ENCODE measurements around the gene INPP5B.
"Not testable (repeated sequence)": the region's sequence is repeated elsewhere in the genome, so short reads cannot be mapped to it uniquely, and the experiment has no call there.

The INPP5B gene

GRCh38 chr1:37947364-37947763, 511 bp upstream of the INPP5B start:
- Histone ChIP-seq H3K9me3 (ENCODE audit: control insufficient read depth, insufficient read depth, low read length) (no peaks in the 10 kb centered on the region), H3K4me3 (ENCODE audit: low read depth, low read length) (no peak overlapping the region), H3K9ac (ENCODE audit: low read depth, low read length) (no peak overlapping the region), H3K36me3 (ENCODE audit: control insufficient read depth, insufficient read depth, low read length) (no peaks in the 10 kb centered on the region), H3K4me1 (ENCODE audit: control insufficient read depth, insufficient read depth, low read length) (peaks cover 4% of the 10 kb centered on the region; the same call in 1 of the 2 replicates), H3K27ac (ENCODE audit: low read depth, low read length) (no peak overlapping the region), H3K27me3 (ENCODE audit: control insufficient read depth, insufficient read depth, low read length) (no peaks in the 10 kb centered on the region)

DNA sequence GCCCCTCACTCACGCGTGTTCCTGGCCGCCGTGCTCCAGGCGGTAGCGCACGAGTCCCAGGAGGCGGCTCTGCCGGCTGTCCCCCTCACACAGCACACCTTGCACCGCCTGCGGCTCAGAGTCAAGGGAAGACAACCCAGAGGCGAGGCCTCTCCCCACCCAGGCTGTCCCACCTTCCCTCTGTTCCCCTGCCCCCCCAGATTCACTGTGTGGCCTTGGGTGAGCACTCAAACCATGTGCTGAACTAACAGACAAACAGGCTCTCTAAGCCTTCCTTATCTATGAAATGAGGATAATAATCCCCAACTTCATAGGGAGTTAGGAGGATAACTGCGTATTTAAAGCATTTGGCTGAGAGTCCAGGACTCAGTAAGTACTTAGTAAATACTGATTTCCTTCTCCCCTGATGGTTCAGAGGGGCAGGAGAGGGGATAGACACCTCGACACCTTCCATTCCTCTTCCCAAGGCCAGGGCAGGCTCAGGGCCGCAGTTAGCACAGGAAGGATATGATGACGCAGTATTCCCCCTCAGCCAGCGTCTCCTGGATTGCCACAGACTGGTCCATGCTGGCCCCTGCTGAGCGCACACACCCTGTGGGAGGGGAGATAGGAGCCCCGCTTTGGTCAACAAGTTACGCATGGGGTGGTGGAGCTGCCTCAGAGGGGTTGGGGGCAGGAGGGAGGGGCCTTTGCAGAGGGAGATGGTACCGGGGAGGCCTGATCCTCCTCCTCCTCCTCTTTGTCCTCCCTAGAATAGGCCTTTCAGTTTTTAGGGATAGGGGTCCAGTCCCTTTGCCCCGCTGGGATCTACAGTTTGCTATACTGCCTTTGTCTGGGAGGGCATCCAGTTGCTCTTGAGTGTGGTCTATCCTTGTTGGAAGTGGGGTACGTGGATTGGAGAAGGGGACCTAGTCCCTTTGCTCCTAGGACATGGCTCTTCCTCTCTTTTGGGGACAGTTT, 830 bp downstream of the INPP5B start:
- no peaks in the 10 kb centered on the region for H3K9me3 ChIP-seq (ENCODE audit: control insufficient read depth, insufficient read depth, low read length)
- H3K27ac ChIP-seq (ENCODE audit: low read depth, low read length), result peak overlapping the region; percentile 36
- peaks cover 4% of the 10 kb centered on the region; the same call in 1 of the 2 replicates for H3K4me1 ChIP-seq (ENCODE audit: control insufficient read depth, insufficient read depth, low read length)
- H3K36me3 ChIP-seq (ENCODE audit: control insufficient read depth, insufficient read depth, low read length), result no peaks in the 10 kb centered on the region
- H3K9ac ChIP-seq (ENCODE audit: low read depth, low read length), result peak overlapping the region; percentile 83
- H3K27me3 ChIP-seq (ENCODE audit: control insufficient read depth, insufficient read depth, low read length), result no peaks in the 10 kb centered on the region
- H3K4me3 ChIP-seq (ENCODE audit: low read depth, low read length), result peak overlapping the region; percentile 77

GRCh38 chr1:37945251-37945650, 1.6 kb downstream of the INPP5B start:
- Histone ChIP-seq H3K4me1 (ENCODE audit: control insufficient read depth, insufficient read depth, low read length) (peaks cover 4% of the 10 kb centered on the region; the same call in 1 of the 2 replicates), H3K27ac (ENCODE audit: low read depth, low read length) (no peak overlapping the region), H3K9ac (ENCODE audit: low read depth, low read length) (no peak overlapping the region), H3K27me3 (ENCODE audit: control insufficient read depth, insufficient read depth, low read length) (no peaks in the 10 kb centered on the region), H3K36me3 (ENCODE audit: control insufficient read depth, insufficient read depth, low read length) (no peaks in the 10 kb centered on the region), H3K9me3 (ENCODE audit: control insufficient read depth, insufficient read depth, low read length) (no peaks in the 10 kb centered on the region), H3K4me3 (ENCODE audit: low read depth, low read length) (no peak overlapping the region)

GRCh38 chr1:37944816-37945215, 2.0 kb downstream of the INPP5B start:
- peaks cover 4% of the 10 kb centered on the region; the same call in 1 of the 2 replicates for H3K4me1 ChIP-seq (ENCODE audit: control insufficient read depth, insufficient read depth, low read length)
- H3K9ac ChIP-seq (ENCODE audit: low read depth, low read length), result no peak overlapping the region
- H3K9me3 ChIP-seq (ENCODE audit: control insufficient read depth, insufficient read depth, low read length), result no peaks in the 10 kb centered on the region
- no peaks in the 10 kb centered on the region for H3K27me3 ChIP-seq (ENCODE audit: control insufficient read depth, insufficient read depth, low read length)
- H3K4me3 ChIP-seq (ENCODE audit: low read depth, low read length), result no peak overlapping the region
- H3K27ac ChIP-seq (ENCODE audit: low read depth, low read length), result no peak overlapping the region
- no peaks in the 10 kb centered on the region for H3K36me3 ChIP-seq (ENCODE audit: control insufficient read depth, insufficient read depth, low read length)

DNA sequence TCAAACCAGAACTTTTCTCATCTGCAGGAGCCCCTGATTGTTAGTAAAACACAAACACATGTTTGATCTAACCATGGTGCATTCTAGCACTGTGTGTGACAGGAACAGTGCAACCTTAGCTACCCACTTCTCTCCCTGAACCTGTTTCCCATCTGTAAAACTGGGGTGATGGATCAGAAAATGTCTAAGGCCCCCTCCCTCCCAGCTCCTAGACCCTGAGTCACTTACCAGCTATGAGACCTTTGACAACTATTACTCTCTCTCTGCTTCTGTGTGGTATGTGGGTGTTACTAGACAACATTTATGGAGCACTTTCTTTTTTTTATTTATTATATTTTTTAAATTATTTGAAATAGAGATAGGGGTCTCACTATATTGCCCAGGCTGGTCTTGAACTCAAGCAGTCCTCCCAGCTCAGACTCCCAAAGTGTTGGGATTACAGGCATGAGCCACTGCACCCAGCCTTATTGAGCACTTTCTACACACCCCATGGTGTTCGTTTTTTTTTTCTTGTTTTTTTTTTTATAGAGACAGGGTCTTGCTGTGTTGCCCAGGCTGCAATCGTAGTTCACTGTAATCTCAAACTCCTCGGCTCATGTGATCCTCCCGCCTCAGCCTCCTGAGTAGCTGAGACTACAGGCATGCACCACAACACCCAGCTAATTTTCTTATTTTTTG, 2.6 kb downstream of the INPP5B start:
- Histone ChIP-seq H3K36me3 (ENCODE audit: control insufficient read depth, insufficient read depth, low read length) (no peaks in the 10 kb centered on the region), H3K9ac (ENCODE audit: low read depth, low read length) (no peak overlapping the region), H3K4me1 (ENCODE audit: control insufficient read depth, insufficient read depth, low read length) (peaks cover 4% of the 10 kb centered on the region; the same call in 1 of the 2 replicates), H3K9me3 (ENCODE audit: control insufficient read depth, insufficient read depth, low read length) (no peaks in the 10 kb centered on the region), H3K4me3 (ENCODE audit: low read depth, low read length) (no peak overlapping the region), H3K27me3 (ENCODE audit: control insufficient read depth, insufficient read depth, low read length) (no peaks in the 10 kb centered on the region), H3K27ac (ENCODE audit: low read depth, low read length) (no peak overlapping the region)

- Histone ChIP-seq H3K9me3 (ENCODE audit: control insufficient read depth, insufficient read depth, low read length) (no peaks in the 10 kb centered on the region), H3K4me1 (ENCODE audit: control insufficient read depth, insufficient read depth, low read length) (no peaks in the 10 kb centered on the region), H3K36me3 (ENCODE audit: control insufficient read depth, insufficient read depth, low read length) (no peaks in the 10 kb centered on the region), H3K4me3 (ENCODE audit: low read depth, low read length) (no peak overlapping the region), H3K9ac (ENCODE audit: low read depth, low read length) (no peak overlapping the region), H3K27me3 (ENCODE audit: control insufficient read depth, insufficient read depth, low read length) (no peaks in the 10 kb centered on the region), H3K27ac (ENCODE audit: low read depth, low read length) (no peak overlapping the region)
Observed at GRCh38 chr1:37940299-37940947, 6.4 kb downstream of the INPP5B start.

GRCh38 chr1:37936760-37937159, 10.1 kb downstream of the INPP5B start:
- not testable (repeated sequence) for H3K27me3 ChIP-seq (ENCODE audit: control insufficient read depth, insufficient read depth, low read length); H3K4me3 ChIP-seq (ENCODE audit: low read depth, low read length); H3K9ac ChIP-seq (ENCODE audit: low read depth, low read length); H3K36me3 ChIP-seq (ENCODE audit: control insufficient read depth, insufficient read depth, low read length); H3K27ac ChIP-seq (ENCODE audit: low read depth, low read length); H3K4me1 ChIP-seq (ENCODE audit: control insufficient read depth, insufficient read depth, low read length); H3K9me3 ChIP-seq (ENCODE audit: control insufficient read depth, insufficient read depth, low read length)

GRCh38 chr1:37932759-37933158, 14.1 kb downstream of the INPP5B start:
- no peaks in the 10 kb centered on the region; the same call in 1 of the 2 replicates for H3K36me3 ChIP-seq (ENCODE audit: control insufficient read depth, insufficient read depth, low read length)
- H3K9me3 ChIP-seq (ENCODE audit: control insufficient read depth, insufficient read depth, low read length), result no peaks in the 10 kb centered on the region
- no peak overlapping the region for H3K9ac ChIP-seq (ENCODE audit: low read depth, low read length)
- H3K27me3 ChIP-seq (ENCODE audit: control insufficient read depth, insufficient read depth, low read length), result no peaks in the 10 kb centered on the region
- no peak overlapping the region for H3K27ac ChIP-seq (ENCODE audit: low read depth, low read length)
- no peak overlapping the region for H3K4me3 ChIP-seq (ENCODE audit: low read depth, low read length)
- H3K4me1 ChIP-seq (ENCODE audit: control insufficient read depth, insufficient read depth, low read length), result no peaks in the 10 kb centered on the region

- Histone ChIP-seq H3K27me3 (ENCODE audit: control insufficient read depth, insufficient read depth, low read length) (no peaks in the 10 kb centered on the region), H3K4me1 (ENCODE audit: control insufficient read depth, insufficient read depth, low read length) (no peaks in the 10 kb centered on the region), H3K9ac (ENCODE audit: low read depth, low read length) (peak overlapping the region; percentile 65), H3K4me3 (ENCODE audit: low read depth, low read length) (peak overlapping the region; percentile 91), H3K9me3 (ENCODE audit: control insufficient read depth, insufficient read depth, low read length) (no peaks in the 10 kb centered on the region), H3K27ac (ENCODE audit: low read depth, low read length) (peak overlapping the region; percentile 82), H3K36me3 (ENCODE audit: control insufficient read depth, insufficient read depth, low read length) (no peaks in the 10 kb centered on the region; the same call in 1 of the 2 replicates)
Observed at GRCh38 chr1:37931361-37932158, 15.3 kb downstream of the INPP5B start.

- no peak overlapping the region for H3K27ac ChIP-seq (ENCODE audit: low read depth, low read length)
- no peaks in the 10 kb centered on the region for H3K4me1 ChIP-seq (ENCODE audit: control insufficient read depth, insufficient read depth, low read length)
- no peaks in the 10 kb centered on the region for H3K9me3 ChIP-seq (ENCODE audit: control insufficient read depth, insufficient read depth, low read length)
- H3K27me3 ChIP-seq (ENCODE audit: control insufficient read depth, insufficient read depth, low read length), result no peaks in the 10 kb centered on the region
- no peaks in the 10 kb centered on the region; the same call in 1 of the 2 replicates for H3K36me3 ChIP-seq (ENCODE audit: control insufficient read depth, insufficient read depth, low read length)
- peak overlapping the region; percentile 91 for H3K4me3 ChIP-seq (ENCODE audit: low read depth, low read length)
- peak overlapping the region; percentile 65 for H3K9ac ChIP-seq (ENCODE audit: low read depth, low read length)
Observed at GRCh38 chr1:37931102-37931360, 15.8 kb downstream of the INPP5B start.
